HG03457 (cell line): ENCODE data around the gene EPX.

Source experiments
- ATAC-seq: cut with Tn5 transposase; IDR thresholded peaks from one replicate; pipeline ENCODE4 v1.9.1; 2021; ENCODE audit warnings: moderate number of reproducible peaks; ENCODE audit not compliant: unreplicated experiment

Gene EPX

DNA sequence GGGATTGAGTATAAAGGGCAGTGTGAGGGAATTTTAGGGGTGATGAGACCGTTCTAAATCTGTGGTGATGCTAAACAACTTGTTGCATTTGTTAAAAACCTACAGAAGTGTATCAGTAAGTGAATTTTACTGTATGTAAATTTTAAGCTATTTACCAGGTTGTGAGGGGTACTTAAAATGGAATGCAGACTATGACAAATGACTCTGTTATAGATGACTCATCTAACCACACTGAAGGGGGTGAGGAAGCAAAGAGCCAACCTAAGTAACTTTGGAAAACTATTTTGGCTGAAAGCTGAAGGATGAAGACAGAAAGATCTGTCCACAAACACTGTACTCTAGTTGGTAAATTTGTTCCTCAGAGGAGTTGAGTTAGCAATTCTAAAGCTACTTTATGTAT is 31.8 kb downstream of the EPX start:
- ATAC-seq = no peak

DNA sequence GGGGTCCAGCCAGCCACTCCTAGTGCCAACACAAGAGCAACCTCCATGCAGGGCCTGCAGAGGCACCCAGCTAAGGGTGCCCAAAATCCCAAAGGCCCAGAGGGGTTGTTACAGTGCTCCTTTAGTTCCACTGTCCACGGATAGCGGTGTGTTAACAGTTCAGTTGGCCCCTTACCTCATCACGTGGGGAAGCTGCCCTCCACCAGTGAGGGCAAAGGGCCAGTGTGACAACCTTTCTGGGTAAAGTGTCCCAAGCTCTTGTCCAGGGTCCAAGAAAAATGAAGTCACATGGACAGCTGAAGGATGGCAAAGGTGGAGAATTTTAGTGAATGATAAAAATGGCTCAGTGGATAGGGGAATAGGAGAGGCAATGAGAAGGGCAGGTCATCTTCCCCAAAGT is 35.2 kb downstream of the EPX start:
- ATAC-seq = no peak

DNA sequence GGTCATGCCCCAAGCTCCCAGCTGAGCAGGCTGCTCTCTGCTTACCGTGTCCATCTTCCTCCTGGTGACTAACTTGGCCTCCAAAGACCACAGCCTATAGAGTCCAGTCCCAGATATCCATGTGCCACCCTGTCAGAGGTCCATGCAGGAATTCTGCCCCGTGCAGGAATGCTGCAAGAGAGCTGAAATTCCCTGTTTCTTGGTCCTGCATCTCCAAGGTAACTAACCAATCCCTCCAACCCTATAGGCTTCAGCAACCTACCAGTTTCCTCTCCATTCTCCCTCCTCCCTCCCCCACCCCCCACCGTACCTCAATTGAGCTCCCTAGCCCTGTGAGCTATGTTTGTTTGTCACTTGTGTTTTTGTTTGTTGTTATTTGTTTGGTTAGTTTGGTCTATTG is 36.2 kb downstream of the EPX start:
- ATAC-seq = no peak

GRCh38 chr17:58229384-58229783 is 36.9 kb downstream of the EPX start:
- ATAC-seq = no peak

DNA sequence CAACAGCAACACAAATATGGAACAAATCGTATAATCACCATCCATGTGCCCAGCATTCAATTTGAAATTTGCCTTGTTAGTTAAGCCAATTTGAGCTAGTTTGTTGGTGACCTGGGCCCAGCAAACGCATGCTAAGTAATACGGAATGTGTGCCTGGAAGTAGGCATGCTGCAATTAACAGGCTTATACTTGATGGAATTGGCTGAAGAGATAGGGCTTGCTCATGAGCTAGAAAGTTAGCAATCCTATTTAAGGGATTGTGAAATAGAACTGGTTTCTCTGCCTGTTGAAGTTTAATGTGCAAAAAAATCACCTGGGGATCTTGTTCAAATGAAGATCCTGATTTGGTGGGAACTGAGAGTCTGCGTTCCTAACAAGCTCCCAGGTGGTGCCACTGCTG is 37.4 kb downstream of the EPX start:
- no peak for ATAC-seq

DNA sequence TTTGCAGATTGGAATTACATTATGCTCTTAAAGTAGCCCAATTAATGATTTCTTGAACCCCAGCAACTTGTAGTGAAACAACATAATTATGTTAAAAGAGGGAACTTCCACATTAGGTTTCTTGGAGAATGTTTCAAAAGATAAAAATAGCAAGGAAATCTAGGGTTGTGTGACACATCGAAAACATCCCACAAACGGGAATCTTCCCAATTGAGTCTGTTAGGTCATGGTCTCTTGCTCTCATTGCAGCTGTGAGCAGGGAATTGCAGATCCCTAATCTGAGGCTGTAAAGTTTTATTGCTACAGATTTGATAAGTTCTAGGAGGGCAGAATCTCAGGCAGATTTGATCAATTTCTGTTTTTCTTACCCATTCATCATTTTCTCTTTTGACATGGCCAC is 39.1 kb downstream of the EPX start:
- no peak for ATAC-seq

GRCh38 chr17:58232707-58233156 is 40.2 kb downstream of the EPX start:
- peak; percentile 67 for ATAC-seq

DNA sequence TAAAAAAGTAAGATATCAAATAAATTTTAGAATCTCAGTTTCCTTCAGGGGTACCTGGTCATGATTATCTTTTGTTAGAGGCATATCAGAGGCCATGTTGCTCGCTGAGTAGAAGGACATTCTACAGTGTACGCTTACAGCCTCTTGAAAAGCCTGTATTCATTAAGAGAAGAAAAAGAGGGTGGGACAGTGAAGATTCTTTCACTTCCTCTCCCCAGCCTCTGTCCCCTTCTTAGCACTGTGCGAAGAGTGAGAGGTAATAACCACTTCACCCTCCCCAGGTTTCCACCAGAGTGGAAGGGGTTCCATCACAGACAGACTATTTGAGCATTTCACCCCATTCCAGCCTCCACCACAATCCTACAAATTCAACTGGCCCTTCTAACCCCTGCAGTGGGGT is 41.0 kb downstream of the EPX start:
- ATAC-seq = no peak

GRCh38 chr17:58234512-58234911 is 42.0 kb downstream of the EPX start:
- ATAC-seq = no peak

DNA sequence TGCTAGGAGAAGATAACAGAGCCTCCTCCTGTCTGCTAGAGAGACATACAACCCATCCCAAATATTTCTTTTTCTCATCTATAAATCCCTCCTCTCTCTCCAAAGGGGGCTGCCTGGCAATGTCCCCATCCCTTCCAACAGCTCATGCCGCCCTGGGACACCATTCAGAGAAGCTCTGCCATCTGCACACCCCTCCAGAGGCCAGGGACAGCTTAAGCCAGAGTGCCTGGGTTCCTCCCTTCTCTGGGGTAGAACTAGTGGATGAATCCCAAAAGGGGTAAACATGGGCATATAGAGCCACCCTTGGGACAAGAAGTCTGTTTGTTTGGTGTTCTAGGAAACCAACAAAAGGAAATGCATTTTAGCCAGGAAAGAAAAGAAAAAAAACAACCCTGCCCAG is 43.3 kb downstream of the EPX start:
- ATAC-seq = no peak

- ATAC-seq = no peak
Observed at GRCh38 chr17:58236394-58236793, 43.9 kb downstream of the EPX start.

DNA sequence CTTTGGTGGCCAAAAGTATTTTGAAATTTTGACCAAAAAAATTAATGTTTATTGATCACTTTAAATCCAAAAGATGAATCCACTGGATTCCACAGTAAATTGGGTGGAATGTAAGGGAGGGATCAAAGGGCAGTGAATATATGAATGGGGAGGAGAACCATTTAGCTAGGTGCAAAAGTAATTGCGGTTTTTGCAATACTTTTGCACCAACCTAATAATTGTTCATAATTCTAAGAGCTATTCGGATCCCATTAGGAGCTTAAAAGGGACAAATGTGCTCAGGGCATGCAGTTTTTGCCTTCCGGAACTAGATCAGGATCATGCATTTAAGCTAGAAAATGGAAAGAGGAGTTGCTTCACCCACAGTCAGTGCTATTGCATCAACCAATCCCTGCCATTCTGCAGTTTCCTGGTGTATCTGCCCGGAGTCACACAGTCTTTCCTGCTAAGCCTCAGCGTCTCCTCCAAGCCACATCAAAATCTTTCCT is 45.7 kb downstream of the EPX start, which contains the start of gene LPO:
Gene LPO (plus strand): TSS at position 438 of the 488 bp plus-strand sequence. CDS start 4,396 bp downstream, outside the sequence.
- ATAC-seq = no peak

GRCh38 chr17:58239987-58240386 is 47.5 kb downstream of the EPX start:
- no peak for ATAC-seq

DNA sequence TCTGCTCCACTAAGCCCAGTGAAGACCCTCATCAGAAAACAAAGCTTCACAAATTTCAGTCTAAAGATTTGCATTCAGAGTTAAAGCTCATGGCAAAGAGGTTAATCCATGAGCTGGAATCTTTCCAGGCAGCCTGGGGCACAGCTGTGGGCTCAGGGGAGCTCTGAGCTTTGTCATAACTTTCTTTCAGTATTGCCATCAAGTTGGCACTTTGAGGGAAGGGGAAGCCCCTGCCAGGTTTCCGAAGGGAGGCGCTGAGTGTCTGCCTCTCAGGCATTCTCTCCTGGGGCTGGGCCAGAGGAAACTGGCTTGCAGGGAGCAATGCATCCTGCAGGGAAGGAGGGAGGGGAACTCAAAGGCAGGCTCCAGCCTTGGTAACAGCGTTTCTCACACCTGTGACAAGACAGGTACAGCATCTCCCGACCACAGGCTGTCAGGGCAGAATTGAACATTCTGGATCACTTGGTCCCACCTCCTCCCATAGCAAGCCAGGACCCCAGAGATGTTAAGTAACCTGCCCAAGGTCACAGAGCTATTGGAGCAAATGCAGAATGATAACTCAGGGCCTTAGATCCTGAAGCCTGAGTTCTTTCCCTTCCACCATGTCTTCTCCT is 49.8 kb downstream of the EPX start:
- no peak for ATAC-seq

DNA sequence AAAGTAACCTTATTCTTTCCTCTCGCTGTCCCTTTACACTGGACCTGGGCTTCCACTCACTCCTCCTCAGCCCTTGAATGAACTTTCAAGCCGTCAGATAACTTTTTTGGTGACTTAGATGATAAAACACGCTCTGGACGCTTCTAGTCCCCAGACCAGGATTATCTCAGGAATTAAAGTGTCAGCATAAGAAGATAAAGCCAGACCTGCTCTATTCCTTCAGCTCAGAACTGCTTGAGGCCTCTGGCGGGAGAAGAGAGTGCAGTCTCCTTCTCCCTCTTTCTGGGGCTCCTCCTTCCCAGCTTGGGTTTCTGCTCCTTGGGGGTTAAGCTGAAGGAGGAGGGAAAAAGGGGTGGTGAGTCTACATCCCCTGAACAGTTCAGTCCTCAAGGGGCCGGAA is 52.4 kb downstream of the EPX start:
- no peak for ATAC-seq

DNA sequence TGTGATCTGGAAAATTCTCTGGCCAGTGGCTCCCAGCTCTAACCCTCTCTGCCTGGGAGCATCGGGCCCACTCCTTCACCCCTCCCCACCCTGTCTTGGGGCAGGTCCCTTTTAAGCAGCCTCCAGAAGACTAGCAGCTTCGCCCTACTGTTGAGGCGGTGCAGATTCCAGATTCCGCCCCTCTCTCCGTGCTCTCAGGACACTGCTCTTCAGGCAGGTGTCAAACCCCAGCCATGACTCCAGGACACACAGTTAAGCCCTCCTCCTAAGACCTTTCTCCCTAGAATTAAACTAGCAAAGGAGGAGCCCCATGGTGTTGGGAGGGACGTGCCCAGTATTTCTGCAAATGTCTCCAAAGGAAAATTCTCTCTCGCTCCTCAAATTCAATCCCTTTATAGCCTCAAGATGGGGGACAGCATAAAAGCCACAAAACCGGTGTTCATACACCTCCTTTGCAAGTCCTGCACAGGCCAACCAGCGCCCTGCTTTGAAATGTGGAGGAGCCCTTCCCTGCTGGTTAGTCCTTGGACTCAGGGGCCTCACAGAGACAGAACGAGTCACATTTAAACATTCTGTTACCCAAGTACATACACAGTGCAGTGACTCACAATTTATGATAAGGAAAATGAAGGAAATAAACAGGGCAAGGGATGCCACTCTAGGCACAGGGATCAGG is 53.0 kb downstream of the EPX start:
- ATAC-seq = no peak

GRCh38 chr17:58246104-58246740 is 53.7 kb downstream of the EPX start:
- ATAC-seq = no peak

GRCh38 chr17:58246781-58247180 is 54.3 kb downstream of the EPX start:
- ATAC-seq = no peak

DNA sequence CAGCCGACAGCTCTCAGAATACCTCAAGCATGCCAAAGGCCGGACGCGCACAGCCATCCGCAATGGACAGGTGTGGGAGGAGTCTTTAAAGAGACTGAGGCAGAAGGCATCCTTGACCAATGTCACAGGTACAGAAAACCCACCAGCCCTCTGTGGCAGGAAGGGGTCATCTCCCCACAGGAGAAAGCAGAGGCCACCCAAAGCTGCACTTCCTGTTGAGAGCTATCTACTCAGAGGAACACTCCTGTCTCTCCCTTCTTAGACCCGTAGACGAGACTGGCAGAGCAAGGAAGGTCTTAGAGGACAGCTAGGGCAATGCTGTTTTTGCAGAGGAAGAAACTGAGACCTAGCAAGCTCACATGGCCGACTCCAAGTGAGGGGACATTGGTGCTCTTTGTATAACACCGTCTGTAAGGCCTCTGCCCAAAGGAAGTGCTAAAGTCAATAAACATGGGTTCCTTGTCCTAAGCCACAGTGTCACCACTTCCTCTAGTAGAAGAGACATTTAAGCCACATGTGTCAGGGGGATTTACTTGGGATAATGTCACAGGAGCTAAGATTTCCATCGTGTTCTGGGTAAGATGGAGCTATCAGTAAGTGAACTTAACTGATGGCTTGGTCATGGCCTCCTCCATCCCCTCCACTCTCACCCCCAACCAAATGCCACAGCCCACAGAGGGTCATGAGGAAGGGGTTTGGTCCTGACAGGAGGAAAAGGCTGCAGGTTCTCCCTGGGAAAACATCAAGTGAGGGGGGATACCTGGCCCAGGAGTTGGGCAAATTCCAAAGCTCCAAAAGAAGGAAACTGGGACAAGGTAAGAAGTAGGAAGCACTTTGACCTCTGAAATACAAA is 55.2 kb downstream of the EPX start:
- ATAC-seq = no peak

DNA sequence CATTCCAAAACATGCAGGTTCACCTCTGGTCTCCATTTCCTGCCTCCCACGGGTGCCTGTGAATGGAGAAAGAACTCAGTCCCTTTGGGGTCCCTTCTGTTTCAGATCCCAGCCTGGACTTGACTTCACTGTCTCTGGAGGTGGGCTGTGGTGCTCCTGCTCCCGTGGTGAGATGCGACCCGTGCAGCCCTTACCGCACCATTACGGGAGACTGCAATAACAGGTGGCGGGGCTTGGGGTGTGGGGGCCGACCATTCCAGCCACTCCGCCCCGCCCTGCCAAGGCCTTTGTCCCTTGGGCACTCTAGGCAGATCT is 56.4 kb downstream of the EPX start:
- no peak for ATAC-seq
